Heart right ventricle (tissue), 16 donors: ENCODE measurements around the gene CLEC4G. TPM values are rescaled to one million over a fixed set of nuclear protein-coding genes. Genes with fewer than 3 reads are reported as not detected.

Experiments
- ATAC-seq, 8 donors: fragments of 200-7000 bp; cut with Tn5 transposase; one replicate each; pipeline ENCODE4 v1.9.1; 2020; ENCODE audit warnings: mild to moderate bottlenecking in 8 of 8, moderate library complexity in 8 of 8, moderate number of reproducible peaks in 1 of 8
- DNase-seq, 2 donors: peaks; one replicate each; pipeline ENCODE4 v3.0.0-alpha.2; 2020
- H3K27ac ChIP-seq, 10 donors: fragments of 200-600 bp; sonication (generic) in 2 of 10; one replicate each; pipeline versions ENCODE4 v1.5.0 to v1.8.0; 2020 to 2022; ENCODE audit warnings: mild to moderate bottlenecking in 3 of 10
- H3K27me3 ChIP-seq, 7 donors: fragments of 200-600 bp; one replicate each; pipeline ENCODE4 v1.8.0; 2021 to 2022; ENCODE audit warnings: mild to moderate bottlenecking in 2 of 7
- H3K36me3 ChIP-seq, 9 donors: fragments of 200-600 bp; sonication (generic) in 1 of 9; one replicate each; pipeline versions ENCODE4 v1.5.0 to v1.8.0; 2020 to 2022; ENCODE audit warnings: mild to moderate bottlenecking in 2 of 9
- H3K4me1 ChIP-seq, 9 donors: fragments of 200-600 bp; sonication (generic) in 1 of 9; one replicate each; pipeline versions ENCODE4 v1.5.0 to v1.8.0; 2020 to 2022; ENCODE audit warnings: mild to moderate bottlenecking in 4 of 9
- H3K4me3 ChIP-seq, 10 donors: fragments of 200-600 bp; sonication (generic) in 2 of 10; one replicate each; pipeline versions ENCODE4 v1.5.0 to v1.8.0; 2020 to 2022; ENCODE audit warnings: mild to moderate bottlenecking in 7 of 10, moderate library complexity in 2 of 10
- H3K9me3 ChIP-seq, 11 donors: fragments of 200-600 bp in 10 of 11; sonication (generic) in 2 of 11; one replicate each; pipeline versions ENCODE4 v1.5.0 to v1.8.0; 2013 to 2022; ENCODE audit warnings: mild to moderate bottlenecking in 2 of 11, control low read depth in 1 of 11, moderate library complexity in 1 of 11
- CTCF ChIP-seq, 9 donors: fragments of 200-600 bp; sonication (generic) in 2 of 9; IDR thresholded peaks; one replicate each; pipeline versions ENCODE4 v1.5.0 to v1.8.0; 2021 to 2022; ENCODE audit warnings: antibody characterized with exemption in 9 of 9, mild to moderate bottlenecking in 5 of 9, moderate library complexity in 1 of 9
- WGBS, 2 donors: extraction: QIAGEN DNeasy Blood & Tissue Kit; methylation state at CpG; one replicate each; pipeline ENCODE4 v1.1.7; 2013; ENCODE audit warnings: inconsistent platforms in 1 of 2; 5-methylcytosine and 5-hydroxymethylcytosine counted together
- intact Hi-C, 10 donors: fragments of 100-400 bp; cut with DNase I; formaldehyde crosslinking; loops; one replicate each; pipeline versions ENCODE4 v1.11.1 to v1.14.2; 2022
- polyA plus RNA-seq, 2 donors: library from polyadenylated mRNA; stranded (reverse); fragments of 200-250 nt; gene quantifications; one replicate each; pipeline ENCODE4 v1.2.3, GENCODE V29; 2013
- total RNA-seq, 10 donors: library from RNA; stranded (reverse); fragmentation: NEBNext Ultra II Directional in 3 of 10; extraction: Animal tissue kit (Norgen Biotek cat#: 25700) in 3 of 10; gene quantifications; one replicate each; pipeline versions ENCODE4 v1.2.1 to v1.2.4, GENCODE V29; 2021 to 2023
- donor health status: Arrhythmogenic right ventricular cardiomyopathy.
- donor health status: ischemic (EF 13 %, LVEDD 7.1; RV severe dilation, severe dysfunction).
- donor health status: healthy with polysubstance abuse.
- donor health status: DM: no; HTN: yes; CAD: no.
- donor health status: DM: no; HTN: no; CAD: no.
- donor health status: ischemic (EF 25% LVEDD 6.9; RV normal size, moderate dysfunction).
- donor health status: ischemic (EF 25% LVEDD 5.7; RV mildly dilated, moderate dysfunction).
- donor health status: healthy.
- donor health status: DM: yes; HTN: yes; CAD: no.
- donor health status: Ischemic cardiomyopathy.
- donor health status: ischemic (EF 35%, LVEDD 5.7; RV mildly dilated, moderate dysfunction).
- donor health status: nonischemic (EF 11% LVEDD 7.7; RV severe dilation, severe dysfunction).
- donor health status: DM: yes; HTN: yes; CAD: no.
- donor health status: PGD.
- donor health status: ischemic (EF 29% LVEDD 5.4; RV normal size, mild dysfunction).
- donor health status: nonischemic (EF 23%, LVEDD 6.1; RV moderate dilation, normal function).

Gene CLEC4G
- total and polyA plus RNA-seq, 12 donors: 0.20 to 4.2 (median 0.73) TPM; not detected in 3

GRCh38 chr19:7710616-7711015 lies 21.3 kb downstream of the CLEC4G start:
- H3K4me1 ChIP-seq: peaks cover 0 to 33% (median 0%) of the 10 kb centered on the region in 9 donors
- no peaks in the 10 kb centered on the region for H3K36me3 ChIP-seq
- ATAC-seq (no peak), DNase-seq (no peak)
- no peaks in the 10 kb centered on the region for H3K9me3 ChIP-seq
- TF ChIP-seq CTCF (IDR thresholded peaks at IDR 0.05): no peak
- H3K27me3 ChIP-seq: no peaks in the 10 kb centered on the region
- 77 to 83% methylated on average over 5 of the region's 5 CpGs for WGBS, 2 donors
- no peak overlapping the region for H3K27ac ChIP-seq
- no peak overlapping the region for H3K4me3 ChIP-seq
- intact Hi-C loops: no loop called here

- Histone ChIP-seq H3K4me3 (no peak overlapping the region), H3K9me3 (no peaks in the 10 kb centered on the region), H3K4me1 (peaks cover 0 to 33% (median 0%) of the 10 kb centered on the region in 9 donors), H3K27me3 (no peaks in the 10 kb centered on the region), H3K36me3 (no peaks in the 10 kb centered on the region), H3K27ac (no peak overlapping the region)
- TF ChIP-seq CTCF (IDR thresholded peaks at IDR 0.05): no peak
- intact Hi-C loops: no loop called here
- DNase-seq (no peak), ATAC-seq (no peak)
- WGBS, 2 donors: 67 to 76% methylated on average over 10 of the region's 10 CpGs
Observed at GRCh38 chr19:7709932-7710460, 21.9 kb downstream of the CLEC4G start.

GRCh38 chr19:7706955-7707456 lies 24.9 kb downstream of the CLEC4G start:
- 47 to 49% methylated on average over 8 of the region's 8 CpGs for WGBS, 2 donors
- H3K4me3 ChIP-seq: no peak overlapping the region

More at GRCh38 chr19:7706955-7707456, 24.9 kb downstream of the CLEC4G start:
- TF ChIP-seq CTCF (IDR thresholded peaks at IDR 0.05): no peak
- DNase-seq (no peak), ATAC-seq (peak in 4 of 8 donors; percentile 21 to 62 (median 28))
- H3K36me3 ChIP-seq: no peaks in the 10 kb centered on the region
- no peaks in the 10 kb centered on the region for H3K9me3 ChIP-seq
- H3K27me3 ChIP-seq: peaks cover 0 to 25% (median 10%) of the 10 kb centered on the region in 7 donors
- intact Hi-C loops: no loop called here
- peak overlapping the region in 4 of 10 donors; percentile 36 to 88 (median 48) for H3K27ac ChIP-seq
- H3K4me1 ChIP-seq: peaks cover 0 to 38% (median 0%) of the 10 kb centered on the region in 9 donors
